GM23338 (cell line): Measurements from ENCODE around the gene ARHGAP30. TPM values are rescaled to one million over a fixed set of nuclear protein-coding genes. Genes with fewer than 3 reads are reported as not detected.

ENCODE experiments used
- ATAC-seq: fragments of 200-7000 bp; cut with Tn5 transposase; 3 replicates; pipeline ENCODE4 v1.9.1; 2020
- DNase-seq: peaks from one replicate; pipeline ENCODE4 v3.0.0-alpha.2; 2015; ENCODE audit warnings: low spot score
- H2AFZ ChIP-seq: fragments of 200-600 bp; sonication (generic); 2 replicates; pipeline ENCODE4 v1.8.0; 2016; ENCODE audit warnings: antibody characterized with exemption, mild to moderate bottlenecking, moderate library complexity
- H3F3A ChIP-seq: fragments of 200-600 bp; sonication (generic); replicated peaks from 2 replicates; pipeline ENCODE4 v1.8.0; 2017; ENCODE audit warnings: antibody characterized with exemption, mixed run types, low read depth
- H3K27ac ChIP-seq: fragments of 200-600 bp; sonication (generic); 2 replicates; pipeline ENCODE4 v1.6.1; 2016; ENCODE audit warnings: low read depth
- H3K27me3 ChIP-seq: fragments of 200-600 bp; sonication (generic); 2 replicates; pipeline ENCODE4 v1.8.0; 2016; ENCODE audit warnings: mild to moderate bottlenecking, mixed run types, moderate library complexity; ENCODE audit not compliant: insufficient read depth
- H3K36me3 ChIP-seq: fragments of 200-600 bp; sonication (generic); 2 replicates; pipeline ENCODE4 v1.8.0; 2016; ENCODE audit warnings: mild to moderate bottlenecking; ENCODE audit not compliant: insufficient read depth
- H3K4me1 ChIP-seq: fragments of 200-600 bp; sonication (generic); 2 replicates; pipeline ENCODE4 v1.8.0; 2016; ENCODE audit warnings: mild to moderate bottlenecking, moderate library complexity; ENCODE audit not compliant: insufficient read depth
- H3K4me2 ChIP-seq: fragments of 200-600 bp; sonication (generic); 2 replicates; pipeline ENCODE4 v1.7.1; 2017; ENCODE audit warnings: mixed run types
- H3K4me3 ChIP-seq: fragments of 200-600 bp; sonication (generic); 2 replicates; pipeline ENCODE4 v1.6.1; 2016; ENCODE audit warnings: mixed run types
- H3K79me2 ChIP-seq: fragments of 200-600 bp; sonication (generic); replicated peaks from 2 replicates; pipeline ENCODE4 v1.8.0; 2017; ENCODE audit warnings: mild to moderate bottlenecking; ENCODE audit not compliant: insufficient read depth
- H3K9me2 ChIP-seq: fragments of 200-600 bp; sonication (generic); 2 replicates; pipeline ENCODE4 v1.8.0; 2017; ENCODE audit not compliant: insufficient read depth
- H4K20me1 ChIP-seq: fragments of 200-600 bp; sonication (generic); replicated peaks from 2 replicates; pipeline ENCODE4 v1.8.0; 2017; ENCODE audit warnings: mild to moderate bottlenecking; ENCODE audit not compliant: insufficient read depth
- H3K27ac Mint-ChIP-seq: 2 replicates; pipeline ENCODE4 v1.8.0; 2020; ENCODE audit warnings: inconsistent platforms, mild to moderate bottlenecking, moderate library complexity, mixed read lengths
- H3K27me3 Mint-ChIP-seq: 3 replicates; pipeline ENCODE4 v1.8.0; 2022; ENCODE audit warnings: low read depth, mild to moderate bottlenecking, moderate library complexity, mixed read lengths, inconsistent platforms; ENCODE audit not compliant: insufficient read depth, poor library complexity
- H3K36me3 Mint-ChIP-seq: 3 replicates; pipeline ENCODE4 v1.8.0; 2021; ENCODE audit warnings: low read depth, mild to moderate bottlenecking, inconsistent platforms, moderate library complexity, mixed read lengths
- H3K4me1 Mint-ChIP-seq: 3 replicates; pipeline ENCODE4 v1.8.0; 2020; ENCODE audit warnings: mild to moderate bottlenecking, inconsistent platforms, mixed read lengths
- H3K4me3 Mint-ChIP-seq: 3 replicates; pipeline ENCODE4 v1.8.0; 2021; ENCODE audit warnings: moderate library complexity, mild to moderate bottlenecking, inconsistent platforms, mixed read lengths
- H3K9me3 Mint-ChIP-seq: 3 replicates; pipeline ENCODE4 v1.8.0; 2020; ENCODE audit warnings: moderate library complexity, mild to moderate bottlenecking, inconsistent platforms, mixed read lengths
- CREB1 ChIP-seq: fragments of 250-450 bp; sonication (Bioruptor Pico); IDR thresholded peaks from 2 replicates; pipeline ENCODE4 v1.5.0; 2020; ENCODE audit warnings: low read depth, mild to moderate bottlenecking, moderate library complexity
- CTCF ChIP-seq, 2 experiments: fragments of 200-600 bp in 1 of 2; sonication (generic) in 1 of 2; conservative IDR thresholded peaks; 2 replicates each; pipeline versions ENCODE4 v1.5.1 to v1.6.1; 2016 to 2017; ENCODE audit warnings: antibody characterized with exemption in 2 of 2, low read depth in 2 of 2, mild to moderate bottlenecking in 2 of 2, moderate library complexity in 1 of 2
- ETS1 ChIP-seq: IDR thresholded peaks from 2 replicates; pipeline ENCODE4 v1.6.1; 2016; ENCODE audit warnings: antibody characterized with exemption
- EZH2 ChIP-seq: fragments of 200-600 bp; sonication (generic); IDR thresholded peaks from one replicate; pipeline ENCODE4 v1.8.0; 2017; ENCODE audit warnings: antibody characterized with exemption, mild to moderate bottlenecking, low read depth; ENCODE audit not compliant: unreplicated experiment
- EZH2phosphoT487 ChIP-seq: fragments of 200-600 bp; sonication (generic); IDR thresholded peaks from one replicate; pipeline ENCODE4 v1.8.1; 2018; ENCODE audit warnings: antibody characterized with exemption; ENCODE audit not compliant: unreplicated experiment
- JUNB ChIP-seq: IDR thresholded peaks from one replicate; pipeline ENCODE4 v1.6.1; 2016; ENCODE audit warnings: antibody characterized with exemption; ENCODE audit not compliant: unreplicated experiment
- NANOG ChIP-seq: IDR thresholded peaks from 2 replicates; pipeline ENCODE4 v1.6.1; 2016; ENCODE audit warnings: antibody characterized with exemption, borderline replicate concordance
- POLR2AphosphoS5 ChIP-seq: IDR thresholded peaks from 2 replicates; pipeline ENCODE4 v1.6.1; 2016; ENCODE audit warnings: antibody characterized with exemption, low read depth
- REST ChIP-seq: IDR thresholded peaks from one replicate; pipeline ENCODE4 v1.6.1; 2018; ENCODE audit warnings: antibody characterized with exemption; ENCODE audit not compliant: unreplicated experiment
- STAT1 ChIP-seq: IDR thresholded peaks from one replicate; pipeline ENCODE4 v1.6.1; 2016; ENCODE audit warnings: antibody characterized with exemption; ENCODE audit not compliant: unreplicated experiment
- ZNF114 ChIP-seq: fragments of 250-450 bp; sonication (Bioruptor Pico); IDR thresholded peaks from 2 replicates; pipeline ENCODE4 v1.5.0; 2020; ENCODE audit warnings: mild to moderate bottlenecking, moderate library complexity
- ZNF331 ChIP-seq: fragments of 250-450 bp; sonication (Bioruptor Pico); IDR thresholded peaks from 2 replicates; pipeline ENCODE4 v1.5.0; 2020; ENCODE audit warnings: low read depth, mild to moderate bottlenecking, moderate library complexity
- ZNF462 ChIP-seq: fragments of 250-450 bp; sonication (Bioruptor Pico); IDR thresholded peaks from 2 replicates; pipeline ENCODE4 v1.5.0; 2020; ENCODE audit warnings: mild to moderate bottlenecking, moderate library complexity
- polyA plus RNA-seq: library from polyadenylated mRNA; unstranded; fragments of >200 nt; fragmentation: Nextera tagmentation; extraction: Ambion mirVana; gene quantifications from 2 replicates; pipeline ENCODE4 v1.2.1, GENCODE V29; 2016
- total RNA-seq: library from RNA; depleted of rRNA; stranded (reverse); fragments of >200 nt; shearing (Covaris generic); gene quantifications from 2 replicates; pipeline ENCODE4 v1.2.3, GENCODE V29; 2014

Gene ARHGAP30
- total and polyA plus RNA-seq, 2 experiments from 2014 or later: 0.45 TPM; not detected in 1

- Mint-ChIP-seq H3K4me1 (peaks cover 16% of the 10 kb centered on the region), H3K27ac (no peak overlapping the region), H3K9me3 (peaks cover 38% of the 10 kb centered on the region), H3K4me3 (peak overlapping the region; percentile 29; the same call in 1 of the 3 replicates), H3K36me3 (peaks cover 28% of the 10 kb centered on the region), H3K27me3 (peaks cover 16% of the 10 kb centered on the region)
- TF ChIP-seq ZNF462 (CRISPR knock-in tag) (no peak), CREB1 (no peak), CTCF (conservative IDR thresholded peaks at IDR 0.05; ENCODE audit: low read depth in 2 of 2) (no peak), STAT1 (no peak), ETS1 (no peak), POLR2AphosphoS5 (no peak), REST (no peak), EZH2 (no peak), NANOG (no peak), ZNF114 (no peak), EZH2phosphoT487 (no peak), ZNF331 (CRISPR knock-in tag) (no peak), JUNB (no peak)
- Histone ChIP-seq H3F3A (0 out of 2 replicates have a peak, but pooled peaks cover 9% of the 10 kb centered on the region), H3K4me1 (peaks cover 7% of the 10 kb centered on the region), H3K4me2 (no peak overlapping the region), H3K79me2 (peaks cover 24% of the 10 kb centered on the region), H4K20me1 (no peaks in the 10 kb centered on the region), H3K27me3 (peaks cover 5% of the 10 kb centered on the region; the same call in 1 of the 2 replicates), H3K4me3 (no peak overlapping the region), H2AFZ (no peak overlapping the region), H3K36me3 (peaks cover 6% of the 10 kb centered on the region; the same call in 1 of the 2 replicates), H3K9me2 (peaks cover 15% of the 10 kb centered on the region), H3K27ac (no peak overlapping the region)
- ATAC-seq (no peak), DNase-seq (no peak)
These were observed 22.0 kb downstream of the ARHGAP30 start for GRCh38 chr1:161047436-161048420.
